IPS DF 6.9 (cell line): Measurements from ENCODE around the gene TRAP1.
"Not testable (repeated sequence)": the region's sequence is repeated elsewhere in the genome, so short reads cannot be mapped to it uniquely, and the experiment has no call there.

Experiments
- DNase-seq: peaks from one replicate; pipeline ENCODE4 v3.0.0-alpha.2; 2013; ENCODE audit warnings: low read depth, low spot score
- H3K27ac ChIP-seq: one replicate; pipeline ENCODE4 v1.5.1; 2013; ENCODE audit warnings: low read length, control low read depth
- H3K27me3 ChIP-seq: 2 replicates; pipeline ENCODE4 v1.6.1; 2013; ENCODE audit warnings: mild to moderate bottlenecking, low read length; ENCODE audit not compliant: control insufficient read depth, insufficient read depth
- H3K36me3 ChIP-seq: 2 replicates; pipeline ENCODE4 v1.6.1; 2013; ENCODE audit warnings: low read length; ENCODE audit not compliant: control insufficient read depth, insufficient read depth
- H3K4me1 ChIP-seq: 2 replicates; pipeline ENCODE4 v1.6.1; 2013; ENCODE audit warnings: low read length; ENCODE audit not compliant: control insufficient read depth, insufficient read depth
- H3K4me3 ChIP-seq: 2 replicates; pipeline ENCODE4 v1.5.1; 2013; ENCODE audit warnings: mild to moderate bottlenecking, low read length
- H3K9me3 ChIP-seq: 2 replicates; pipeline ENCODE4 v1.6.1; 2013; ENCODE audit warnings: low read length, inconsistent platforms; ENCODE audit not compliant: control insufficient read depth, insufficient read depth
- WGBS: extraction: QIAGEN DNeasy Blood & Tissue Kit; methylation state at CpG from one replicate; pipeline ENCODE4 v1.1.7; 2013; ENCODE audit warnings: mixed read lengths, missing lambda C conversion rate; ENCODE audit not compliant: insufficient read length, insufficient coverage; 5-methylcytosine and 5-hydroxymethylcytosine counted together

The TRAP1 gene

GRCh38 chr16:3664187-3664896 lies 53.0 kb downstream of the TRAP1 start:
- Histone ChIP-seq H3K4me3 (no peak overlapping the region), H3K36me3 (peaks cover 47% of the 10 kb centered on the region), H3K27ac (no peak overlapping the region), H3K4me1 (no peaks in the 10 kb centered on the region), H3K9me3 (no peaks in the 10 kb centered on the region), H3K27me3 (no peaks in the 10 kb centered on the region)
- DNase-seq = no peak
- WGBS = no CpG with 5 or more reads among the region's 31 CpGs

- Histone ChIP-seq H3K4me1 (no peaks in the 10 kb centered on the region; the same call in 1 of the 2 replicates), H3K9me3 (no peaks in the 10 kb centered on the region), H3K4me3 (no peak overlapping the region), H3K27me3 (no peaks in the 10 kb centered on the region), H3K27ac (no peak overlapping the region), H3K36me3 (peaks cover 46% of the 10 kb centered on the region)
- DNase-seq = no peak
- no CpG with 5 or more reads among the region's 17 CpGs for WGBS
Observed at GRCh38 chr16:3662601-3663000, 54.7 kb downstream of the TRAP1 start.

- H3K9me3 ChIP-seq = no peaks in the 10 kb centered on the region
- no peak overlapping the region for H3K4me3 ChIP-seq
- no CpG with 5 or more reads among the region's 13 CpGs for WGBS
- no peak overlapping the region for H3K27ac ChIP-seq
- no peak for DNase-seq
- H3K4me1 ChIP-seq = no peaks in the 10 kb centered on the region; the same call in 1 of the 2 replicates
- H3K27me3 ChIP-seq = no peaks in the 10 kb centered on the region
- peaks cover 52% of the 10 kb centered on the region for H3K36me3 ChIP-seq
Observed at GRCh38 chr16:3661922-3662321, 55.4 kb downstream of the TRAP1 start.

- H3K4me3 ChIP-seq = no peak overlapping the region
- H3K4me1 ChIP-seq = no peaks in the 10 kb centered on the region; the same call in 1 of the 2 replicates
- no peaks in the 10 kb centered on the region for H3K27me3 ChIP-seq
- no peak for DNase-seq
- H3K27ac ChIP-seq = no peak overlapping the region
- WGBS = no CpG with 5 or more reads among the region's 12 CpGs
- no peaks in the 10 kb centered on the region for H3K9me3 ChIP-seq
- H3K36me3 ChIP-seq = peaks cover 58% of the 10 kb centered on the region
Observed at GRCh38 chr16:3661311-3661710, 56.0 kb downstream of the TRAP1 start.

- no peaks in the 10 kb centered on the region; the same call in 1 of the 2 replicates for H3K4me1 ChIP-seq
- peaks cover 56% of the 10 kb centered on the region for H3K36me3 ChIP-seq
- no CpG with 5 or more reads among the region's 3 CpGs for WGBS
- H3K9me3 ChIP-seq = no peaks in the 10 kb centered on the region
- no peaks in the 10 kb centered on the region for H3K27me3 ChIP-seq
- DNase-seq = no peak
- H3K27ac ChIP-seq = no peak overlapping the region
- H3K4me3 ChIP-seq = no peak overlapping the region
Observed at GRCh38 chr16:3659251-3659650, 58.1 kb downstream of the TRAP1 start.

- Histone ChIP-seq H3K4me3 (no peak overlapping the region), H3K4me1 (peaks cover 7% of the 10 kb centered on the region), H3K27me3 (no peaks in the 10 kb centered on the region), H3K36me3 (peaks cover 37% of the 10 kb centered on the region), H3K9me3 (no peaks in the 10 kb centered on the region), H3K27ac (no peak overlapping the region)
- no peak for DNase-seq
- WGBS = no CpG with 5 or more reads among the region's 42 CpGs
Observed at GRCh38 chr16:3656491-3657468, 60.5 kb downstream of the TRAP1 start.

- not testable (repeated sequence) for H3K27me3 ChIP-seq, DNase-seq, H3K4me3 ChIP-seq, H3K27ac ChIP-seq, H3K4me1 ChIP-seq, H3K9me3 ChIP-seq
- no CpG with 5 or more reads among the region's 10 CpGs for WGBS
- H3K36me3 ChIP-seq = peaks cover 32% of the 10 kb centered on the region
Observed at GRCh38 chr16:3656160-3656490, 61.2 kb downstream of the TRAP1 start.

GRCh38 chr16:3655396-3656159 lies 61.7 kb downstream of the TRAP1 start:
- H3K9me3 ChIP-seq = no peaks in the 10 kb centered on the region
- no peak for DNase-seq
- peaks cover 7% of the 10 kb centered on the region for H3K4me1 ChIP-seq
- no CpG with 5 or more reads among the region's 21 CpGs for WGBS
- no peaks in the 10 kb centered on the region for H3K27me3 ChIP-seq
- H3K4me3 ChIP-seq = no peak overlapping the region
- H3K36me3 ChIP-seq = peaks cover 32% of the 10 kb centered on the region
- no peak overlapping the region for H3K27ac ChIP-seq

- Histone ChIP-seq H3K9me3 (no peaks in the 10 kb centered on the region), H3K4me3 (no peak overlapping the region), H3K4me1 (peaks cover 7% of the 10 kb centered on the region), H3K27ac (no peak overlapping the region), H3K36me3 (peaks cover 32% of the 10 kb centered on the region), H3K27me3 (no peaks in the 10 kb centered on the region)
- DNase-seq = no peak
- no CpG with 5 or more reads among the region's 12 CpGs for WGBS
Observed at GRCh38 chr16:3655030-3655395, 62.3 kb downstream of the TRAP1 start.
